Femur (tissue), 1 donor: Measurements from ENCODE around the gene C1QTNF9.
A peak's percentile ranks its signal among the peaks of the same experiment; 100 is the strongest.
"Not testable (repeated sequence)": the region's sequence is repeated elsewhere in the genome, so short reads cannot be mapped to it uniquely, and the experiment has no call there.

Source experiments
- DNase-seq: peaks from one replicate; pipeline ENCODE4 v3.0.0-alpha.2; 2017

The C1QTNF9 gene, protein sequence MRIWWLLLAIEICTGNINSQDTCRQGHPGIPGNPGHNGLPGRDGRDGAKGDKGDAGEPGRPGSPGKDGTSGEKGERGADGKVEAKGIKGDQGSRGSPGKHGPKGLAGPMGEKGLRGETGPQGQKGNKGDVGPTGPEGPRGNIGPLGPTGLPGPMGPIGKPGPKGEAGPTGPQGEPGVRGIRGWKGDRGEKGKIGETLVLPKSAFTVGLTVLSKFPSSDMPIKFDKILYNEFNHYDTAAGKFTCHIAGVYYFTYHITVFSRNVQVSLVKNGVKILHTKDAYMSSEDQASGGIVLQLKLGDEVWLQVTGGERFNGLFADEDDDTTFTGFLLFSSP

GRCh38 chr13:24309300-24309699 lies at the start of gene C1QTNF9:
TSS of gene C1QTNF9 (plus strand) at chr13:24309580. CDS start at chr13:24316004, 6,424 bp downstream.
- DNase-seq = not testable (repeated sequence)

- no peak for DNase-seq
Measured at GRCh38 chr13:24261566-24261965, 47.8 kb upstream of the C1QTNF9 start.

- no peak for DNase-seq
Measured at GRCh38 chr13:24263632-24264031, 45.7 kb upstream of the C1QTNF9 start.

- DNase-seq = peak; percentile 38
Measured at GRCh38 chr13:24264976-24265375, 44.4 kb upstream of the C1QTNF9 start.

- no peak for DNase-seq
Measured at GRCh38 chr13:24265453-24265852, 43.9 kb upstream of the C1QTNF9 start.

GRCh38 chr13:24267274-24267673 lies 42.1 kb upstream of the C1QTNF9 start:
- no peak for DNase-seq

DNA sequence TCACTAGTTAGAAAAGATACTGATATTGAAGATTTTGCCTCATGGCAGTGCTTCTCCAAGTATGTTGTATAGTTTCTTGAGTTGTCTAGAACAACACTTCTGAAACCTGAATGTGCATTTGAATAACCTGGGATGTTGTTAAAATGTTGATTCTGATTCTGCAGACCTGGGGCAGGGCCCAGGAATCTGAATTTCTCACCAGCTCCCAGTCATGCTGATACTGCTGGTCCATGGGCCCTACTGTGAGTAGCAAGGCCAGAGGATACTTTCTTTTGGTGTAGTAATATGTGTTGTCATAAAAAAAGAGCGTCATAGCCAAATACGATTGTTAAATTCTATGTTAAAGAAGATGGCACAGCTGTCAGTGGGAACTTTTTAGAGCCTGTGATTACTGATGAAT lies 41.6 kb upstream of the C1QTNF9 start:
- no peak for DNase-seq

DNA sequence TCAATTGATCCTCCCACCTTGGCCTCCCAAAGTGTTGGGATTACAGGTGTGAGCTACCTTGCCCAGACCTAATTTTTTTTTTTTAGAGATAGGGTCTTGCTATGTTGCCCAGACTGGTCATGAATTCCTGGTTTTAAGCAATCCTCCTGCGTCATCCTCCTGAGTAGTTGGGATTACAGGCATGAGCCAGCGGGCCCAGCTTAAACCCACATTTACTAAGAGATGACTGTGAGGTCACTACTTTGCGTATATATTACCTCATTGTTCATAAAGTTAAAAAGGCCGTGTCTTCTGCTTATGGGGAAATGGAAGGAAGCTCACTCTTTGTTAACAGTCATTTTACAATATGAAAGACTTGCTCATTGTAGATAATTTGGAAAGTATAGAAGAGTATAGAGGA lies 39.6 kb upstream of the C1QTNF9 start:
- DNase-seq = no peak

- peak; percentile 71 for DNase-seq
Measured at GRCh38 chr13:24270639-24271141, 38.7 kb upstream of the C1QTNF9 start.

DNA sequence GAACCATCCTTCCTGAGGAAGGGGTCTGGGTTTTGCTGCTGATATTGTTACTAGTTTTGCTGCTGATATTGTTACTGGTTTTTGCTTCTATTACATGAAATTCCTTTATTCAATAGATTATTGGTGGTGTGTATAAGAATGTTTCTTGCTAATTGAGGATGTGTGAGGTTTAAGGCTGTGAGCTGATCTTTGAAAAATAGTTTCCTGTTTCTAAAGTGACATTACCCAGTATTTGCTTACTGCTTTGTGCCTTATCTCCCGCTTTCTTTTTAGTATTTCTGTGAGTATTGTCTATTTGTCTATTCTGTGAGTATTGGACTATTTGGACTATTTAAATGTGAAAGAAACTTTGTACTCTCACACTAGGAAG lies 38.2 kb upstream of the C1QTNF9 start:
- DNase-seq = no peak

DNA sequence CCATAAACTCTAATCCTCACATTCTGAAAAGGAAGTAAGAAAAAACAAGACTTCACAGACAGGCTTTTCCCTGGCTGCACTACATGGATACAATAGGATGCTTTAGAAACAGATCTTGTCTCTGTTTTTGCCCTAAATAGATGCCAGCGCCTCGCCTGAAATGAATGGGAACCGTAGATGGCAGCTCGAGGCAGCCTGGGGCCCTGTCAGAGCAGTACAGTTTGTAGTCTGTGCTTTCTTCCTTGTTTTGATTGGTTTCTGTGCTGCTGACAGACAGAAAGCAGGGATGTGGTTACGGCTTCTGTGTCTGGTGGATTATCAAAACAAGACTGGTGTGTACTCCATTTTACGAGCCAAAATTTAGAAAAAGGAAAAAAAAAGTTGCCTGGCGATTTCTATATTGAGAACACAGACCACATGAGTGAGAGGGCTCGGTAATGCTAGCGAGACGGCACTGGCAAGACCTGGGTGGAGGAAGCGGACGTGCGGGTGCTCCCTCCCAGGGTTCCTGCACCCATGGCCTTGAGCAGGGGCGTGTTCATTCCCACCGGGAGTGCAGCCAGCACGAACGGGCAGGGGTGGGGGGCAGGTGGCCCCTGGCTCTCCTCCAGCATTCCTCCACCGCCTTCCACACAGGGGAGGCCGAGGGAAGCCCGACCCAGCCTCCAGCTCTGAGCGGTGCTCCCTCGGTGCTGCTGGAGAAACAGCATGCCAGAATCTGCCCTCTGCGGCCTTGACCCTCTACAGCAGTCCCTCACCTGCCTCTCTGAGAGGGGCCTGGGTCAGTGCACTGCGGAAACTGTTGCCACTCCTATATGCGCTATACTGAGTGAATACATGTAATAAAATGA lies 37.6 kb upstream of the C1QTNF9 start:
- DNase-seq = peak; percentile 61

DNA sequence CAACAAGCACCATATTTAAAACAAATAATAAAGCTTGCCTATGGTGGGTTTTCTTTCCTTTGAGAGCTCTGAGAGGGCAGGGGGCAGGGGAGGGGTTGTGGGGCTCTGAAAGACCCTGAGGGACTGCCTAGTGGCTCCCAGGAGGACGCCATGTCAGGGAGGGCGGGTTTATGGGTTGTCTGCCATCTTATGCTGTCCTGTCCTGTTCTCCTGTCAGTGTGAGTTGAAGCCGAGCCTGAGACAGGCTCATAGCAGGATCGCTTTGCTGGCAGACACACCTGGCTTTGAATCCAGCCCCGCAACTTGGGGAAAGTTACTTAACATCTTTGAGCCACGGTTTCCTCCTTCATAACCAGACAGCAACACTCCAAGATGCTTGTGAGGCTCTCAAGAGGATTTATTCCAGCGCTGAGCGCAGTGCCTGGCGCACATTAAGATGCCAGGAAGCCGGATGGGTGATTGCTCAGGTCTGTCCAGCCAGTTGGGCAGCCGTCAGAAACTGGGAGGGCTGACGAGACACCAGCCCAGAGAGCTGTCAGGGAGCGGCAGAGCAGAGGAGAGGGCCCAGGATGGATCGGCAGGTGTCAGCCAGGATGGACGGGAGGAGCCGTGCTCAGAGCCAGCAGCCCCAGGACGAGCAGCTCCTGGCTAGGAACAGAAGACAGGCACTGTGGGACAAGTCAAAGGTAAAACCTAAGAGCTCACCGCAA lies 36.8 kb upstream of the C1QTNF9 start:
- no peak for DNase-seq

DNA sequence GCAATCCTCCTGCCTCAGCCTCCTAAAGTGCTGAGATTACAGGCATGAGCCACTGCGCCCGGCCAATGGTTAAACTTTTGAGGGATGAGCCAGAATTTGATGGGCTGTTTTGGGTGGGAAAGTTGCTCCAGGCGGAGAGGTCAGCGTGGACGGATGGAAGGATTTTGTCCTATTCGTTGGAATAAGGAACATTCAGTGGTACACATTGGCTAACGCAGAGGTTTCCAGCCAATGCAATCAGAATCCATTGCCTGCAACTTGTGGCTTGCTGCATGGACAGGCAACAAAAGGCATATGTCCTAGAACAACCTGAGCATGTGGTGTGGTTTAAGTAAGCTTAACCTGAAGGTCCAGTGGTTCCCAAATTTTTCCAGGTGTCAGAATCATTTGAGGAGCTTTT lies 35.5 kb upstream of the C1QTNF9 start:
- DNase-seq = no peak

DNA sequence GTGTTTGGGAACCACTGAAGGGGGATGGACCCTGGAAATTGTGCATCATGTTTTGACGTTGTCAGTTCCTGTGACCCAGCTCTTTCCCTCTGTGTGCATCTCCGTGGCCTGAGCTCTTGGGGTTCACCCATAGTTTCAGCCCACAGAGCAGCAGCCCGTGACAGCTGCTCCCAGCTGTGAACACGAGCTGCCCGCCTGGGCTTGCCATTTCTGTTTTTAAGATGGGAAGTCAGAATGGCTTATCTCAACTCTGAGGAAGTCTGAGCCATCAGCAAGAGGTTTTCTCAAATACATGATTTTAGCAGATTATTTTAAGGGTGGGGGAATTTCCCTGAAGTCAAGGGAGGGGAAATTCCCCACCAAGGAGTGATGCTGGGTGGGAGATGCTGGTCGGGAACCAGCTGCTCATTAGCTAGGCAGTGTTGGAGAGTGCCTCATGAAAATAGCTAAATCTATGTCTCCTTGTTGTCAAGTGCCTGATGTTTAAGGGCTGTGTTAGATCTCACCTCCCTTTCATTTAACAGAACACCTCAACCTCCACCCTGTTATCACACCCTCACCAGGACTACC lies 34.8 kb upstream of the C1QTNF9 start:
- peak; percentile 36 for DNase-seq

GRCh38 chr13:24275041-24275440 lies 34.3 kb upstream of the C1QTNF9 start:
- DNase-seq = no peak

GRCh38 chr13:24276306-24276705 lies 33.1 kb upstream of the C1QTNF9 start:
- DNase-seq = no peak

GRCh38 chr13:24276861-24277260 lies 32.5 kb upstream of the C1QTNF9 start:
- DNase-seq = no peak

DNA sequence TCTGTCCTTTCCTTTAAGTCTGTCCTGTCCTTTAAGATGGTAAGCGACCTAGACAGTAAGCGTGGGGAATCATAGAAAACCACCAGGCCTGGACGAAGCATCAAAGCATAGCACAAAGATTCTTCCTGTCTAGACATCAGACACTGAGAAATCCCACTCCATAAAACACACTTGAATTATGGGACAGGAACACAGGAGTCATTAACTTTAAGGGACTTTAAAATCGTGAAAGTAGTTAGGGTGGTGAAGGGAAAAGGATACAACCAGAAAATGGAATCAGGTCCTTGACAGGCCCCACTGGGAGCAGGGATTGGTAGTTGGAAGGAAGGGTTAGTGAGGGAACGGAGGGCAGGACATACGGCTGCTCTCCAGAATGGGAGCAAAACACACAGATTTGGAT lies 31.6 kb upstream of the C1QTNF9 start:
- DNase-seq = no peak

DNA sequence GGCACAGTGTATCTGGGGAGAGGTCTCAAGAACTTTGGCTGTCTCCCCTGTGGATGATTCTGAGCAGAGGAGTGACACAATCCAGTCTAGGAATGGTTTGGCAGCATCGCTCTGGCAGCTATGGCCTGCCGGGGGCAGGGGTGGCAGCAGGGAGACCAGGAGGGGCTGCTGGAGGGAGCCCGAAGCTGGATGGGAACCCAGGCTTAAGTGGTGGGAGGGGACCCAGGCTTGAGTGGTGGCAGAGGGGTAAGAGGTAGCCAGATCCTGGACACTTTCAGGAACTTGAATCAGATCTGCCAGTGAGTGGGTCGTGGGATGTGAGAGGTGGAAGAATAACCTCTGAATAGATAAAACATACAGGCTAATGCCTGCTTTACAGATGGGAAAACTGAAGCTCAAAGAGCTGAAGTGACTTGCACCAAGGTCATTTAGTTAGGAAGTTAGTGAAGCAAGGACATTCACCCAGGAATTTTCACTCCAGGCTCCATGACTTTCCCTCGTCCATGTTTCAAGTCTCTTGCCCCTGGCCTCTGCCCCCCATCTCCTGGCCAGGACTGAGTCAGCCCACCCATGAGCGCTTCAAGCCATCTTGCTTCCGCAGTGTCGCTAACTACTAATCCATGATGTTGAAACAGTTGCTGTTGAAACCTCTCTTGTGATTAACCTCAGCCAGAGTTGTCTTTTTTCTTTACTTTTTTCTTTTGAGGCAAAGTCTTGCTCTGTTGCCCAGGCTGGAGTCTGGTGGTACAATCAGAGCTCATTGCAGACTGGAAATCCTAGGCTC lies 29.9 kb upstream of the C1QTNF9 start:
- DNase-seq = no peak

DNA sequence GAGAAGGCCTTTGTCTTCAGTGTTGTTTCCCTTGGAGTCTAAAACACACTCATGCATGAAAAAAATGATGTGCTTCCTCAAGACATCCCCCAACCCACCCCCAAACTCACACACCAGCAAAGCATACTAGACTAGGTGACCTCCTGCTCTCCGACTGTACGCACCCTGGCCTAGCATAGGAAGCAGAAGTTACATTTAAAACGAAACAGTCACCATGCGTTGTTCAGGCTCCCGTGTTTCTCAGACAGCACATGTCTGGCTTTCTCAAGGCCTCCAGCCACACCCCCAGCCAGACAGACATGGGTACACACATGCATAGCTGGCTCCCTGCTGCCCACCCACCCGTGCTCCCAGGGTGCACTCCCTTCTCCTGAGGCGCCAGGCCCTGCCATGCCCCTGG lies 28.7 kb upstream of the C1QTNF9 start:
- DNase-seq = no peak

- no peak for DNase-seq
Measured at GRCh38 chr13:24281188-24282008, 28.0 kb upstream of the C1QTNF9 start.
